Fibroblast of gingiva (primary cell): ENCODE measurements around the gene MSLN.
A peak's percentile ranks its signal among the peaks of the same experiment; 100 is the strongest.
"Not testable (repeated sequence)": the region's sequence is repeated elsewhere in the genome, so short reads cannot be mapped to it uniquely, and the experiment has no call there.

ENCODE experiments used
- DNase-seq: peaks from one replicate; pipeline ENCODE4 v3.0.0-alpha.2; 2011; ENCODE audit warnings: low read depth

Gene MSLN

GRCh38 chr16:735982-736453 is 24.5 kb upstream of the MSLN start:
- no peak for DNase-seq

GRCh38 chr16:736936-737481 is 23.5 kb upstream of the MSLN start:
- DNase-seq, result no peak

GRCh38 chr16:739560-740458 is 20.7 kb upstream of the MSLN start:
- no peak for DNase-seq

GRCh38 chr16:740459-740763 is 20.1 kb upstream of the MSLN start:
- DNase-seq, result no peak

GRCh38 chr16:740764-741505 is 19.6 kb upstream of the MSLN start, which contains the start of gene CIAO3:
CIAO3 (minus strand) TSS chr16:740997; CDS start chr16:740985, 12 bp downstream.
- peak; percentile 91 for DNase-seq

GRCh38 chr16:741986-742629 is 18.4 kb upstream of the MSLN start:
- DNase-seq, result no peak

GRCh38 chr16:742894-743293 is 17.6 kb upstream of the MSLN start:
- DNase-seq, result not testable (repeated sequence)

GRCh38 chr16:743794-744500 is 16.6 kb upstream of the MSLN start:
- DNase-seq, result no peak

- DNase-seq, result no peak
Measured at GRCh38 chr16:745739-746138, 14.8 kb upstream of the MSLN start.

GRCh38 chr16:746637-747036 is 13.9 kb upstream of the MSLN start:
- no peak for DNase-seq

- DNase-seq, result no peak
Measured at GRCh38 chr16:747978-748746, 12.4 kb upstream of the MSLN start.

GRCh38 chr16:749010-749409 is 11.5 kb upstream of the MSLN start:
- peak; percentile 86 for DNase-seq

- DNase-seq, result no peak
Measured at GRCh38 chr16:750485-750884, 10.0 kb upstream of the MSLN start.

- no peak for DNase-seq
Measured at GRCh38 chr16:751152-752006, 9.2 kb upstream of the MSLN start.

GRCh38 chr16:752007-752312 is 8.6 kb upstream of the MSLN start:
- DNase-seq, result no peak

GRCh38 chr16:754121-754607 is 6.4 kb upstream of the MSLN start:
- not testable (repeated sequence) for DNase-seq

- DNase-seq, result no peak
Measured at GRCh38 chr16:754656-755055, 5.9 kb upstream of the MSLN start.

GRCh38 chr16:756428-756827 is 4.1 kb upstream of the MSLN start:
- DNase-seq, result no peak

GRCh38 chr16:759110-759910 is 1.2 kb upstream of the MSLN start:
- no peak for DNase-seq
